SKM-1 (cell line): ENCODE results near the gene TSSC4.

Experiments used
- DNase-seq: peaks from one replicate; lab custom pipeline; 2025; ENCODE audit not compliant: unreplicated experiment; lab: John Stamatoyannopoulos, UW

Gene TSSC4

DNA sequence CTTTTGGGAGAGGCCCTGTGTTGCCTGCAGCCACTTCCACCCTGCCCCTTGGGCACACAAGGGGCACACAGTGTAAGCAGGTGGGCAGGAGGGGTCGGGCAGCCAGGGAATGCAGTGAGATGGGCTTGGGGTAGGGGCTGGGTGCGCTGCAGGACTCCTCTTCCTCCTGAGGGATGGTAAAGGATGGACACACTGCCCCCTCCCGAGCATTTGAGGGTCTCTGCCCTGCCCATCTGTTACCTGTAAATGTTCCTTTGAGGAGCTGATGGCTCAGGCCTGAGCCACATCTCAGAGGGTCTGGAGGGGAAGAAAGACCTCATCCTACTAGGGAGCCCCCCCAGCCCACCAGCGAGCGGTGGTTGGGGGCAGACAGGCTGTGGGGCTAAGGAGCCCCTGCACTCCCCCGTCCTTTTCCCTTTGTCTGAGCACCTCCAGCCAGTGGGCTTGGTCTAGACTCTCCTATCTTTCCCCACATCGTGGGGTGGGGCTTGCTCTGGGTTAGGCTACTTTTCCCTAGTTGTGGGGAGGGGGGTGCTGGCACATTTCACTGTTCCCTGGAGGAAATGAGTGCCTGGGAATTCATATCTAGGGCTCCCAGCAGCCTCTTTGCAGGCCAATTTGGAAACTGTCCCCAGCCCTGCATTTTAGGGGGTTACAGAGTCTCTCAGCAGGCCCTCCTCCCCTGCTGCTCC, 1.7 kb upstream of the TSSC4 start:
- DNase-seq: no peak

DNA sequence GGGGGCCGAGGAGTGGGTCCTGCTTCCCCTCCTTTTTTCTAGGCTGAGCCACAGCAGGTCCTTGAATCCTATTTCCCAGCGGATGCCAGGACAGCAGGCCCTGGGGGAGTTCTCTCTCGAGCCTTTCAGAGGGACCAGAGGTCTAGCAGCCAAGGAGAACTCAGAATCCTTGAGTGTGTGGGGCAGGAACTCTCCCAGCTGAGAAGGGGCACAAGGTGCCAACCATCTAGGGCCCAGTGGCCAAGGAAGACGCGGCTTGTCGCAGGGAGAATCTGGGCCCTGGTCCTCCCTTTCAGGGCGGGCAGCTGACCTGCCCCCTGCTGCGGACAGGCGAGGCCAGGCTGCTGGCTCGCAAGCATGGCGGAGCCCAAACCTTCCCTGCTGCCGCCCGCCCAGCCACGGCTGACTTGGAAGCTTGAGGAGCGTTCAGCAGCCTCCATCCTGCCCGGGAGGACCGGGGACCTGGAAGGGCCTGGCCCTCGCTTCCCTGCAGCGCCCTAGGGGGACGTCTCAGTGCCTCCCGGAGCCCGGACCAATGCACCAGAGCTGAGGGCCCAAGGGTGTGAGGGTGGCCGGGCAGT, 972 bp upstream of the TSSC4 start:
- DNase-seq: no peak

DNA sequence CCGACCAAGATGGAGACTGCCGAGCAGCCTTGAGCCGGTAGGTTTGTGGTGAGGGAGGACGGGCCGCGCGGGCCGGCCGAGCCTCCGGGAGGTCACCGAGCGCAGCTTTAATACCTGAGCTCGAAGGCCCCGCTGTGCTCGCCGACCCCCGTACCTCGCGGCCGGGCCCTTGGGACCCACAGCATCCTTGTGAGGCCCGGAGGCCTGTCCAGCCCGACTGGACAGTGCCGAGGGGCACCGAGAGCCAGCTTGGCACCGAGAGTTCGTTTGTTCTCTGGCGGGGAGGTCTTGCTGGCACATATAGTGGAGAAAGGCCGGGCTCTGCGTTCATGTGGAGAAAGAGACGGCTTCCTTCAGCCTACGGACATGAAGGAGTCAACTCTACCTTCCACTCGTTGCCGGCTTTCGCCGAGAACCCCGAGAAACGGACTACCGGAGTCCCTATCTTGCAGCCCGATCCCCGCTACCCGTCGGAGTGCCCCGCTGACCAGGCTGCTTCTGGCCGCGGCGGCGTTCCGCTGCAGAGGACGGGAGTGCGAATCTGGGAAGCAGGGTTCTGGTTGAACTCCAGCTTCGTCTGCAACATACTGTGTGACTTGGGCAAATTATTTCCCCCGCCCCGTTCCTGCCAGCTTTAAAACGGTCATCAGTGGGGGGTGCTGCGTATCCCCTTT, 349 bp downstream of the TSSC4 start:
- no peak for DNase-seq

DNA sequence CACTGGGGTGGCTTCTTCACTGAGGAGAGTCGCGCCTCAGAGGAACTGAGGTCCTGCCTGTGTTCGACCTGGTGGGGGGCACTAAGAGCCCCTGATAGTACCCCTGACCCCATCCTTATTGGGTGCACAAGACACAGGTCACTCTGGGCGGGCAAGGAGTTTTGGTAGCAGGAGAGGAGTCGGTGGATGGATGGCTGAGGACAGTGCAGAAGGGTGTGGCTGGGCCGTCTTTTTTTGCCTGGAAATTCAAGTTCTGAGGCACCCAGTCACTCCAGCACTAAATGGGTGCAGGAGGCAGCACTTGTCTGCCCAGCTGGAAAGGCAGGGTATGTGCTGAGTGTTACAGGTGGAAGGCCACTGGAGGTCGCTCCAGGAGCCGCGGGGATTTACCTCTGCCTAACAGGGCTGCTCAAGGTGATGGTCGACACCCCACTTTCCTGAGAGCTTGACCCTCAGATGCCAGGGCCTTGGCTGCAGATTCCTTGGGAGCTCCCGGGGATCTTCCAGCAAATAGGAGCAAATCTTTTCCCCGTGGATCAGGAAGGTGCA, 960 bp downstream of the TSSC4 start:
- no peak for DNase-seq

DNA sequence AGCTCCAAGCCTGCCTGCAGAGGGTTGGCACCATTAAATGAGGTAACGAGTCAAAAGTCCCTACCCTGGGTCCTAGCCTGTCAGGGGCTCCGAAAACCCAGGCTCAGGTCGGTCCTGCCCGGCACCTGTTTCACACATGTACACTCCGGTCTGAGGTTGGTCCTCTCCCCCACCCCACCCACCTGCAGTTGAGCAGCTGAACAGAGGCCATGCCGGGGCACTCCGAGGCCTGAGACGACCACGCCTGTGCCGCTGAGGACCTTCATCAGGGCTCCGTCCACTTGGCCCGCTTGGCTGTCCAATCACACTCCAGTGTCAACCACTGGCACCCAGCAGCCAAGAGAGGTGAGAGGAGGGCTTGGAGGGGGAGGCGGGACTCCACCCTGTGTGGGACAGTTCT, 1.6 kb downstream of the TSSC4 start:
- no peak for DNase-seq

DNA sequence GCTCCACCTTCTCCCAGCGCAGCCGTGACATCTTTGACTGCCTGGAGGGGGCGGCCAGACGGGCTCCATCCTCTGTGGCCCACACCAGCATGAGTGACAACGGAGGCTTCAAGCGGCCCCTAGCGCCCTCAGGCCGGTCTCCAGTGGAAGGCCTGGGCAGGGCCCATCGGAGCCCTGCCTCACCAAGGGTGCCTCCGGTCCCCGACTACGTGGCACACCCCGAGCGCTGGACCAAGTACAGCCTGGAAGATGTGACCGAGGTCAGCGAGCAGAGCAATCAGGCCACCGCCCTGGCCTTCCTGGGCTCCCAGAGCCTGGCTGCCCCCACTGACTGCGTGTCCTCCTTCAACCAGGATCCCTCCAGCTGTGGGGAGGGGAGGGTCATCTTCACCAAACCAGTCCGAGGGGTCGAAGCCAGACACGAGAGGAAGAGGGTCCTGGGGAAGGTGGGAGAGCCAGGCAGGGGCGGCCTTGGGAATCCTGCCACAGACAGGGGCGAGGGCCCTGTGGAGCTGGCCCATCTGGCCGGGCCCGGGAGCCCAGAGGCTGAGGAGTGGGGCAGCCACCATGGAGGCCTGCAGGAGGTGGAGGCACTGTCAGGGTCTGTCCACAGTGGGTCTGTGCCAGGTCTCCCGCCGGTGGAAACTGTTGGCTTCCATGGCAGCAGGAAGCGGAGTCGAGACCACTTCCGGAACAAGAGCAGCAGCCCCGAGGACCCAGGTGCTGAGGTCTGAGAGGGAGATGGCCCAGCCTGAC, 2.5 kb downstream of the TSSC4 start:
- DNase-seq: no peak

DNA sequence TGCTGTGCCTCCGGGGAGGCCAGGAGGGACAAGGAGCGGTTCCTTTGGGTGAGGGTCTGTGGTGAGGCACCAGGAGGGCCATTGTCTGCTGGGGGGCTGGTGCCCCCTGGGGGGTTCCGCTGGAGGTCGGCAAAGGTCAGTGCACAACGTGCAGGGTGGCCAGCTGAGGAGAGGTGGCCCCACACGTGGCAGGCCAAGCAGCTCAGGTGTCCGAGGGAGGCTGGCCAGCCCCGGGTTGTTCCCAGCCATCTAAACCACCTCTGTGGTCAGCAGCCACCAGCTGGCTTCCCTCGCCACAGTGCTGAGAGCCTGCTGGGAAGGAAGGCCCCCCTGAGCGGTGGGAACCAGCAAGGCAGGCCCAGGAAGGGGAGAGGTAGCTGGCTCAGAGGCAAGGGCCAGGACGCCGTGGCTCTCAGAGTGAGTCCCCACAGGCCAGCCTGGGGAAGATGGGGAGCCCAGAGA, 4.2 kb downstream of the TSSC4 start:
- no peak for DNase-seq

DNA sequence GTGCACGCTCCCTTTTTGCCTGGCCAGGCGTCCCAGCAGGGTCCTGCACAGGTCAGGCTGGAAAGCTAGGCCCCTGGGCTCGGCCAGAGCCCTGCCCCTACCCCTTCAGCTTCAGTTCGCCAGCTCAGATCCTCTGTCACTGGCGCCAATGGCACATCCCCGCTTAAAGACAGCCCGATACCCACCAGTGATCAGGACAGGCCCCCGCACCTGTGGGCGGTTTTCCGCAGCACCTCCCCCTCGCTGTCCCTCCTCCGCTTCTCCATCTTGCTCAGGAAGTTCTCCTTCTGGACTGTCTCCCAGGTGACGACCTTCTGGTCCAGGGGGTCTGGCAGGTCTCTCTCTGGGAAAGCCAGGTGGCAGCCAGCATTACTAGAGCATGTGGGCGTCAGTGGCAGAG, 5.9 kb downstream of the TSSC4 start:
- DNase-seq: no peak

DNA sequence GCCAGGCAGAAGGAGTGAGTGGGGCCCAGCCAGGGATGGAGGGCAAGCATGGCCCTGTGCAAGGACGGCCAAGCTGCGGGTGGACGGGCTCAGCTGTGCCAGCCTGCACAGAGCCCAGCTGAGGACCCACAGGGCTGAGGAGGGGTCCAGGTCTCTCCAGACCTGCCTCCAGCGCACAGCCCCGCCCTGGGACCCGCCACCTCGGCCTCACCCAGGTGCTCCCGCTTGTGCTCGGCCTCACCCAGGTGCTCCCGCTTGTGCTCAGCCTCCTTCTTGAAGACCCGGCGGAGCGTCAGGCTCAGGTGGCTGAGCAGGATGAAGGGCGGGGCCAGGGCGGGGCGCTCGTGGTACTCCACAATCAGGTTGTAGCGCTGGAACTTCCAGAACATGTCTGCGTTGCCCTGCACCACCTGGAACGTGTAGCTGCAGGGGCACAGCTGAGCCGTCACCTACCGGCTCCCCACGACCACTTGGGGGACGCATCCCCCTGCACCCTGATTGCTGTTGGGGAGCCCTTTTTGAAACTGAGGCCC, 6.4 kb downstream of the TSSC4 start:
- DNase-seq: no peak

DNA sequence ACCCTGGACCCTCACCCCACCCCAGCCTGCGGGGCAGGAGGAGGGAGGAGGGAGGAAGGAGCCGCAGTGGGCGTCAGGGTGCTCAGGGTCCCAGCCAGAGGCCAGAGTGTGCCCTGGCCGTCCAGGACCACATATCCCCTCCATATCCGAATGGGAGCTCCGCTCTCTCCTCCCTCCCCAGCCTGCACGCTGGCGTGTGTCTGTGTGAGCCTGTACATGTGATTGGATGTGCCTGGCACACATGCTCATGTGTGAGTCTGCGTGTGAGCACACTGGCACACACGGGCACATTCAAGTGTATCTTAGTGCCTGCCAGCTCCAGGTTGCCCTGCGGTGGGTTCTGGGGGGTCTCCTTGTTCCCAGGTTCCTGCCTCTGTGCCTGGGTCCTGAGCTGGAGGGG, 8.1 kb downstream of the TSSC4 start:
- DNase-seq: no peak

DNA sequence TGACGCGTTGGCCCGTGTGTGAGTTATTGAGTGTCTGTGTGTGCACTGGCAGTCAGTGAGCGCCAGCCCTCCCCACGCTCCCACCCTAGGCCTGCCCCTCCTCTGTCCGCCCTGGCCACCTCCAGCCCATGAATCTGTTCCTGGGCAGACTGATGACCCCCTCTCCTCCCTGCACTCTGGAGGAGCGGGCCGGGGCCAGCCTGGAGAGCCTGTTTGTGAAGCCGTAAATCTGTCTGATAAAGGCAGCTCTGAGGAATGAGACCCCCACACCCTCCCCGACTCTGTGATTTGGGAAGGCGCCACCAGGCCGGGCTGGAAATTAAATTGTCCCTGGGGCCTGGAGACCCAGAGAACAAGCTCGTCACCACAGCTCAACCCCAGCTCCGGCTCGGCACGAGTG, 8.6 kb downstream of the TSSC4 start:
- DNase-seq: no peak

DNA sequence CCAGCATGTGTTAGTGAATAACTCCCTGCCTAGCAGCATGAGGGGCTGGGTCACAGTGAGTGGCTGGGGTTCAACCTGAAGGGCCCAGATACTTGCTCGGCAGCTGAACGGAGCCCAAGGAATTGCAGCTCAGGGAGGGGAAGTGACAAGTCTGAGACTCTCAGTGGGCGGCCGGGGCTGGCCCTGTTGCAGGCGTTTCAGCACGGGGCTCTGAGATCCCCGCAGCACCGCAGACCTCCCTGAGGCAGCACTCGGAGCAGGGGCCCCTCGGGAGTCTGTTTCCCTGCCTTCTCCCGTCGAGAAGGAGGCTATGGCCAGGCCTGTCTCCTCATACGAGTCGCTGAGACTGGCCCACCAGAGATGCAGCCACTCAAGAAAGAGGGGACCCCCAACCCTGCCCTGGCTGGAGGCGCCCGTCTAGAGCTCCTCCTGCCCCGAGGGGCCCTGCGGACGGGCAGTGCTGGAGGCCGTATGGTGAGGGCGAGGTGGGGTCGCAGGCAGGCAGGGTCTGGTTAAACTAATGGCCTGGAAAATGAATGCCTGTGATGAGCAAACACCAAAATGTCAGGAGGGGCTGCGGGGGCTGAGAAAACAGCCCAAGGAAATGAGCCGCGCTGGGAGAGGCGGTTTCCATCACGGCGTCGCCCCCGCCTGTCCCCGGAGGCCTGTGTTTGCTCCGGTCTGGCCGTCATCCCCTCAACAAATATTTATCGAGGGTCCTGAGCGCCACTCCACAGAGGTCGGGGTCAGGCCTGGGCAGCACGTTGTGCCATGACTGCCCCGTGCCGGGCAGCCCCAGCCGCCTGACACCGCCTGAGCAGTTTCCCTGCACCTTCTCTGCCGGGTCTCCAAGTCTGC, 9.3 kb downstream of the TSSC4 start:
- no peak for DNase-seq

DNA sequence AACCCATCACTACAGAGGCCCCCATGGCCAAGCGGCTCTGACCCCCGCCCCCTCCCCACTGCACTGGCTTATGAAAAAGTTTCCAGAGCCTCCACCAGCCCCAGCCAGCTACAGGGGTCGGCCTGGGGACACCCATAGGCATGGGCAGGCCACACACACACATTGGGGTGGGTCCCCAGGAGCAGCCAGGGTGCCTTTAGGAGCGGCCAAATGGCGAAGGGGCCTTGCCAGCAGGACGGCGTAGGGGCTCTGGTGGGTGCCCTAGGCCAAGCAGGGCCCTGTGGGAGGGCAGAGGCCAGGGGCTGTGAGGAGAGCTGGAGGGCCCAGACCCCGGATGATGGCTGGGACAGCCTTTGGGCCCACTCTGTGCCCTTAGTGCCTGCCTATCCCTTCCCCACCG, 10.1 kb downstream of the TSSC4 start:
- DNase-seq: no peak

DNA sequence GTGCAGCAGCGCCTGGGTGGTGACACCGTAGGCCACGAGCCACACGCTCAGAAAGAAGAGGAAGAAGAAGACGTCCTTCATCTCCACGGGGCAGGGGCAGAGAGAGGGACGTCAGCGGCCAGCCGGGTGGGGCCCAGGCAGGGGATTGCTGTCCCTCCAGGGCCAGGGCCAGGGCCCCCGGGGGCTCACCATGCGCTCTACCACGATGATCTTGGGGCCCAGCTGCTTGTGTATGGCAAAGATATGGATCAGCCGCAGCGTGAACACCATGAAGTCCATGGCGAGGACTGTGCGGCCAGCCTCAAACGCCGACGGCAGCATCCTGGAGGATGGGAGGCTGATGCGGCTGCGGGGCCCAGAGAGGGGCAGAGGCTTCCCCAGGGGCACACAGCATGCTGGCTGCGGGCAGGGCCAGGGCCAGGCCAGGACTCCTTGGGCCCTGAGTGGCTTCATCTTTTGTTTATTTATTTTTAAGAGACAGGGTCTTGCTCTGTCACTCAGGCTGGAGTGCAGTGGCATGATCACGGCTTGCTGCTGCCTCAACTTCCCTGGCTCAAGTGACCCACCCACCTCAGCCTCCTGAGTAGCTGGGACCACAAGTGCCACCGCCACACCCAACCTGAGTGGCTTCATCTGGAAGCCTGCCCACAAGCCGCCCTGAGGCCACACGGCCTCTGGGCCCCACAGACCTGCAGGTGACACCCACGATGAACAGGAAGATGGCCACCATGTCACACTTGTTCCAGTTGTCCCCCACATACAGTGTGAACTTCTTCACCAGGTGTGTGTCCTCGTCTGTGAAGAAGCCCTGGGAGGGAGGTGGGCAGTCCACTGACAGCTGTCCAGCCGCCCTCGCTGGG, 11.1 kb downstream of the TSSC4 start:
- no peak for DNase-seq

DNA sequence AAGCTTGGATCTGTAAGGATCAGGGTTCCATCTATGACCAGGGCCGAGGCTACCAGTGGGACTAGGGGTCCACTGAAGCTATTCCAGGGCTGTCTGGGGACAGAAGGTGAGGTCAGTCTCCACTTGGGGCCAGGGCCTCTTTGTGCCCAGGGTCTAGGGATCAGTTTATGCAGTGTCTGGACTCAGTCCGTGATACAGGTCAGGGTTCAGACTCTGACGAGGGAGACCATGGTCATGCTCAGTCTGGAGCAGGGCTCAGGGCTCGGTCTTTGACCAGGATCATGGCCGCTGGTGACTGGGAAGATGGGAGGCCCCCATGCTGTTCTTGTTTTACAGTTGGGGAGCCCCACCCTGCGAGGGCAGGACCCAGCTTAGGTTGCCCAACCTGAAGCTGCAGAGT, 11.8 kb downstream of the TSSC4 start:
- no peak for DNase-seq

DNA sequence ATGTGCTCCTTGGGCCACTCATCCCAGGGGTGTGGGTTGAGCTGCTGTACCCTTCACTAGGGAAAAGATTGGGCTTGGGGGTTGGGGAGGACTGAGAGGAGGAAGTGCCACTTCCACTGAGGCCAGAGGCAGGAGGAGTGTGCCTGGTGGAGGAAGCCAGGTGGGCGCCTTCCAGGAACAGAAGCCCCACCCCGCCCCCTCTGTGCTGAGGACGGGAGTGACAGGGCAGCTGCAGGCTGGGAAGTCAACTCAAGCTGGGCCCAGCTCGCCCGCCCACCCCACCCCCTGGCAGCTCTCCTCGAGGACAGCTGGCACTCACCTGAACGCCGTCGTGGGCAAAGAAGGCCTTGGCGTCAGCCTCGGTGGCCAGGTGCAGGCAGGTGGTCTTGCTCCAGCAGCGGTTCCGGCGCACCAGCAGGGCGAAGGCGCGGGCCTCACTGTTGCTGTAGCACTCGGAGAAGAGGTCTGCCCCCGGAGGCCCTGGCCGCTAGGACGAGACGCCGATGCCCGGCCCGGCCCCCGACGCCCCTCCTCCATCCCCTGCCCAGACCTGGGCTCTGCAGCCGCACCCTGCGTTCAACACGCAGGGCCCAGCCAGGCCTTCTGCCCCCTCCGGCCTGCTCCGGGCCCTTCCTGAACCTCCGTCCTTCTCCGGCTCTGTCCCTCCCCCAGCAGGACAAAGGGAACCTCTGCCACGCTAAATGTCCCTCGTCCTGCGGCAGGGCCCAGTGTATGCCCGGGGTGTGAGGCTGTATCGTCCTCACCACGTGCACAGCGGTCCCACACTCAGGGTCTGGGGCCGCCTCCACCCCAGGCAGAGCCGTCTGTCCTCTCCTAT, 13.4 kb downstream of the TSSC4 start:
- DNase-seq: no peak

DNA sequence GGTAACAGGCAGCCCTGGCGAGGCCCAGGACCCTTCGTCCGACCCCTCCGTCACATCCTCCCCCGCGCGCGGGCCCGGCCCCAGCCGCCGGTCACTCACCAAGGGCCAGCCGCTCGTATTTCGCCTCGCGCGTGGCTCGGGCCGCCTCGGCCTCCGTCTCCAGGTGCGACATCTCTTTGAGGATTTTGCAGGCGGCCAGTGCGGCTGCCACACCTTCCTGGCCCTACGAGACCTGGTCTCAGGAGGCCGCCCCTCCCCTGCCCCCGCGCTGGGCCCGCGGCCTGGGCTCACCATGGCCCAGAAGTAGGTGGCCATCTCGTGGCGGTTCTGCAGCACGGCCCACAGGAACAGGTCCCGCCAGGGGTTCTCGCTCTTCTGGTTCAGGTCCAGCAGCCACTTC, 14.1 kb downstream of the TSSC4 start:
- DNase-seq: no peak

DNA sequence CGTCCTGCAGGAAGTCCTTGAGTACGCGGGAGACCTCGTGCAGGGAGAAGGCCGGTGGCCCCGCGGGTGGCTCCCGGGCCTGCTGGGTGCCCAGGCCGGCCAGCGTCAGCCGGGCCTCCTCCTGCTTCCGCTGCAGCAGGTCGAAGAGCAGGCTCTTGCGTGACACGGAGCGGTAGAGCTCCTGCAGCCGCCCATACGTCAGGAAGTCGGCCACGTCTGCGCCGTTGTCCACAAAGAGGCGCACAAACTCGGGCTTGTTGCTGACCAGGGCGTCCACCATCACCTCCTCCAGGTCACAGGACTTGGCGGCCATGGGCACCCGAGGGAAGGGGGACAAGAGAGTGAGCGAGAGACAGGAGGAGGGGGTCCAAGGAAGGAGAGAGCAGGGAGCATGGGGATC, 14.6 kb downstream of the TSSC4 start:
- no peak for DNase-seq
